GM18519 (cell line): ENCODE measurements around the gene KIF13A.
"Not testable (repeated sequence)": the region's sequence is repeated elsewhere in the genome, so short reads cannot be mapped to it uniquely, and the experiment has no call there.

Source experiments
- ATAC-seq: cut with Tn5 transposase; IDR thresholded peaks from one replicate; pipeline ENCODE4 v1.9.1; 2021; ENCODE audit warnings: mild to moderate bottlenecking, moderate library complexity; ENCODE audit not compliant: unreplicated experiment, low FRiP score

Gene KIF13A

DNA sequence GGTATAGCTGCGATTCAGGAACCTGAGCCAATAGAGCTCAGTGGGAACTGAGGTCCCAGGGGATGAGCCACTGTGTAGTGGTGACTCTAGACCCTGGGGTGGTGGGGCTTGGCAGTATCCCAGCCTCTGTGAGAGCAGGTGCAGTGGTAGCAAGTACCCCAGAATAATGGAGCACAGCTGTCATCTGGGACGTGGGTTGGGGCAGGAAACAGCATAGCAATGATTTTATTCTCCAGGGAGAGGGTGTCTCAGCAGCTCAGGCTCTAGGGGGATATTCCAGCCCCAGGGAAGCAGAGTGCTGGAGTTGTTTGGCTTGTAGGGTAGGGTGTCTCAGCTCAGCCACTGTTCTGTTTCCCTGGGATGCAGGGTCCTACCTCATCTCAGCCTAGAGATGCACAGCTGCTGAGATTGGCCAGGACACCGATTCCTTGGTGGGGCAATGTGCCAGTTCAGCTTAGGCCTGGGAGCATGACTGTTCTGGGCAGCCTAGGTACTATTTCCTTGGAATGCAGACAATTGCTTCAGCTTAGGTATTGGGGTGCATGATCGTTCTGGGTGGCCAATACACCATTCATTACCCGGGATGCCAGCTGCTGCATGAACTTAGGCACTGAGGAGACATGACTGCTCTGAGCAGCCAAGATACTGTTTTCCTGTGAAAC lies 246.7 kb downstream of the KIF13A start:
- no peak for ATAC-seq

DNA sequence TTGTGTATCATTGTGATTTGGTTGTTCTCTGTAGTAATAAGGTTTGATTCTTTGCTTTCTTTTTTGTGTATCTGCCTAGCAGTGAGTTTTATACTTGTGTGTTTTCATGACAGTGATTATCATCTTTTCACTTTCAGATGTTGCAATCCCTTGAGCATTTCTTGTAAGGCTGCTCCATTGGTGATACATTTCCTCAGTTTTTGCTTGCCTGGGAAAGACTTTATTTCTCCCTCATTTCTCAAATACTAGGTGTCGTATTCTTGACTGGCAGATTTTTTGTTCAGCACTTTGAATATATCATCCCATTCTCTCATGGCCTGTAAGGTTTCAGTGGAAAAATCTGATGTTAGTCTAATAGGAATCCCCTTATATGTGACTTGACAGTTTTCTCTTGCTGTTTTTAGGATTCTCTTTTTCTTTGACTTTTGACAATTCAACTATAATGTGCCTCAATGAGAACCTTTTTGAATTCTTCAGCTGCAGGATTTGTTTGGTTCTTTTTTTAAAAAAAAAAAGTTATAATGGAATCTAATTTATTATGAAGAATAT lies 249.7 kb downstream of the KIF13A start:
- no peak for ATAC-seq

GRCh38 chr6:17735311-17735710 lies 252.1 kb downstream of the KIF13A start:
- not testable (repeated sequence) for ATAC-seq

GRCh38 chr6:17730078-17730704 lies 257.2 kb downstream of the KIF13A start:
- no peak for ATAC-seq

DNA sequence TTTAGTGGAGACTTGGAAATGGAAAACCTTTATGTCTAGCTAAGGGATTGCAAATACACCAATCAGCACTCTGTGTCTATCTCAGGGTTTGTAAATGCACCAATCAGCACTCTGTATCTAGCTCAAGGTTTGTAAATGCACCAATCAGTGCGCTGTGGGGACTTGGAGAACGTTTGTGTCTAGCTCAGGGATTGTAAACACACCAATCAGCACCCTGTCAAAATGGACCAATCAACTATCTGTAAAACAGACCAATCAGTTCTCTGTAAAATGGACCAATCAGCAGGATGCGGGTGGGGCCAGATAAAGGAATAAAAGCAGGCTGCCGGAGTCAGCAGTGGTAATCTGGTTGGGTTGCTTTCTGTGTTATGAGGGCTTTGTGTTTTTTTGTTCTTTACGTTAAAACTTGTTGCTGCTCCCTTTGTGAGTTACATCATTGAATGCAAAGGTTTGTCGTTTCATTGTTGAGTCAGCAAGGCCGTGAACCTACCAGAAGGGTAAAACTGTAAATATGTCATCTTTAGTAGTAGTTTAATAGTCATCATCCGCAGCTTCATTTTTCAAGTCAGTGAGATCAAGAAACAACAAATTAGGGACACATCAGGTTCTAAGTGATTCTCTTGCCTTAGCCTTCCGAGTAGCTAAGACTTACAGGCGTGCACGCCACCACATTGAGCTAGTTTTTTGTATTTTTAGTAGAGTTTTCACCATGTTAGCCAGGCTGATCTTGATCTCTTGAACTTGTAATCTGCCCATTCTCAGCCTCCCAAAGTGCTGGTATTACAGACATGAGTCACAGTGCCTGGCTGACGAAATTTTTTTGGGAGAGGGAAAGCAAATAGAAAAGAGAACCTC lies 258.0 kb downstream of the KIF13A start:
- no peak for ATAC-seq

DNA sequence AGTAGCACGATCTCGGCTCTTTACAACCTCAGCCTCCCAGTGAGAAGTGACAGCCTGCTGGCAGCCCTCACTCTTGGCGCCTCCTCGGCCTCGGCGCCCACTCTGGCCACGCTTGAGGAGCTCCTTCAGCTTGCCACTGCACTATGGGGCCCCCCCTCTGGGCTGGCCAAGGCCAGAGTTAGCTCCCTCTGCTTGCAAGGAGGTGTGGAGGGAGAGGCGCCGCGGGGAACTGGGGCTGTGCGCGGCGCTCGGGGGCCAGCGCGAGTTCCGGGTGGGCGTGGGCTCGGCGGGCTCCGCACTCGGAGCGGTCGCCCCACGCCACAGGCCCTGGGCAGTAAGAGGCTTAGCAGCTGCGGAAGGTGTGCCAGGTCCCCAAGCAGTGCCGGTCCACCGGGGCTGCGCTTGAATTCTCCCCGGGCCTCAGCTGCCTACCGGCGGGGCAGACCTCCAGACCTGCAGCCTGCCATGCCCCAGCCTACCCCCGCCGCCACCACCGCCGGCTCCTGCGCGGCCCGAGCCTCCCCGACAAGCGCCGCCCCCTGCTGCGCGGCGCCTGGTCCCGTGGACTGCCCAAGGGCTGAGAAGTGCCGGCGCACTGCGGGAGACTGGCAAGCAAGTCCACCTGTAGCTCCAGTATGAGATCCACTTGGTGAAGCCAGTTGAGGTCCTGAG lies 258.7 kb downstream of the KIF13A start:
- no peak for ATAC-seq

DNA sequence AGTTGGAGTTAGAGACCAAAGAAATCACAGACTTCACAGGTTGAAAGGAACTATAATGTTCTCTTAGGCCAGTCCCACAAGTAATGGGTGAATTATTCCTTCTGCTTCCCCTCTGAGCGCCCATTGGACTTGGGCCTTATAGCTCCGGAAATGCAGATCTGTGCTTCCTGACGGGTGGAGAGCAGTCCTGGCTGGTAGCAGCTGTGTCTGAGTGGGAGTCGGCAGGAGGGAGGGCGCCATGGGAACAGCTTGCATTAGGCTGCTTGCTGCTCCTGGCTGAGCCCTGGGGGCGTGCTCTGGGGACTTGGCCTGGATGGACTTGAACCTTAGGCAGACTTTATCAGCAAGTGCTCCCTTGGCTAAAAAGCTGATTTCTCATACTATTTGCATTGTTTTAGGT lies 262.4 kb downstream of the KIF13A start:
- no peak for ATAC-seq

DNA sequence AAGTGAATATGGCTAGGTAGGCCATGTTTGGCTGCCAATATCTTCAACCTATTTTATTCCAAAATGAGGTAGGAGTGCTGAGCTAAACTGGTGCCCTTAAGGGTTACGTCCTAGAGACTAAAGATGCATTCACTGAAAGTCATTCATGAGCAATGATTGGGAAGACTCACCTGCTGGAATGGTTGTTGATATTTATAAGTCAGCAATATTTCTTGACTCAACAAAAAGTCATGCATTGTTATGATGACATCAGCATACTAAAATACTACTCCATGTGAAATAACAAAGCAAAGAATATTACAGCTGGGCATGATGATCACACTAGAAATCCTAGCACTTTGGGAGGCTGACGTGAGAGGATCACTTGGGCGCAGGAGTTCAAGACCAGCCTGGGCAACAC lies 263.1 kb downstream of the KIF13A start:
- no peak for ATAC-seq

- no peak for ATAC-seq
These were observed 265.8 kb downstream of the KIF13A start for GRCh38 chr6:17721671-17722070.

DNA sequence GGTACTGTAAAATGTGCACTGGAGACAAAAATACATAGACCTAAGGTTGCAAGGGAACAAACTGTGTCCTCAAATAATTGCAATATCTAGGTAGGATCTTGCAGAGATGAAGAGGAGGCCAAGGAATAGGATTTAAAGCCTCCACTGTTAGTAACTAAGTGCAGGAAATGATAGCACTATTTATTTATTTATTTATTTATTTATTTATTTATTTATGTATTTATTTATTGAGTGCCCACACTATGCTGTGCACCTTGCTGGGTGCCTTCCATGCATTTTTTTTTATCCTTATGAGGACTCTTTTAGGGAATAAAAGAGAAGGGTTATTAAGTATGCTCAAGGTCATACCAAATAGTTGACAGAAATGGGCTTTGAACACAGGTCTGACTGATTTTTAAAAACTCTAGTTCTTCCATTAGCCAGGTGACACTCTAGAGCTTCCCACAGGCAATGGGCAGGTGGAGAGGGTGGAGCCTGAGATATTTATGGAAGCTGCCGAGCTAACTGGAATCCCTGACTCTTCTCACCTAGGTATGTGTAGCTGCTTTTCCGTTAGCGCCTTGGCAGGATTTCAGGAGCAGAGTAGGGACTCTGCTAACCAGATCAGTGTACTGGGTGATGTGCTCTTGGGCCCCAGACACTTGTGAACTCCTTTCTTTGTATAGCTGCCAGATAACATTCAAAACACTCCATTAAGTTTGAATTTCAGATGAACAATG lies 268.0 kb downstream of the KIF13A start:
- ATAC-seq = no peak

DNA sequence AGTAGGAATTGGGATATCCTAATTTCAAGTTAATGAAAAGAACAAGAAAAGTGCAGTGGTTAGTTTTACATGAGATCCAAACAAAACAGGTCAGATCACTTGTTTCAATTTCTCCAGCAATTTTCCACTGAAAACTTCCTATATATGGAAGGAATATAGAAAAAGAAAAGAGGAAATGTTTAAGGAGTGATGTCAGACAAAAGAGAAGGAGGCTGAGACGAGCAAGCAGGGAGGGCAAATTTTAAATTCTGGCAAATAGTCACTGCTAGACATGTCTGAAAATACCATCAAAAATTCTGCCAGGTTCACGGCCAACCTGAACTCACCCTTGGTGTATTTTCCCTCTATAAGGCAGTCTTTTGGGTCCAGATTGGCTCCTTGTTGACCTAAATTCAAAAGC lies 271.2 kb downstream of the KIF13A start:
- ATAC-seq = no peak

DNA sequence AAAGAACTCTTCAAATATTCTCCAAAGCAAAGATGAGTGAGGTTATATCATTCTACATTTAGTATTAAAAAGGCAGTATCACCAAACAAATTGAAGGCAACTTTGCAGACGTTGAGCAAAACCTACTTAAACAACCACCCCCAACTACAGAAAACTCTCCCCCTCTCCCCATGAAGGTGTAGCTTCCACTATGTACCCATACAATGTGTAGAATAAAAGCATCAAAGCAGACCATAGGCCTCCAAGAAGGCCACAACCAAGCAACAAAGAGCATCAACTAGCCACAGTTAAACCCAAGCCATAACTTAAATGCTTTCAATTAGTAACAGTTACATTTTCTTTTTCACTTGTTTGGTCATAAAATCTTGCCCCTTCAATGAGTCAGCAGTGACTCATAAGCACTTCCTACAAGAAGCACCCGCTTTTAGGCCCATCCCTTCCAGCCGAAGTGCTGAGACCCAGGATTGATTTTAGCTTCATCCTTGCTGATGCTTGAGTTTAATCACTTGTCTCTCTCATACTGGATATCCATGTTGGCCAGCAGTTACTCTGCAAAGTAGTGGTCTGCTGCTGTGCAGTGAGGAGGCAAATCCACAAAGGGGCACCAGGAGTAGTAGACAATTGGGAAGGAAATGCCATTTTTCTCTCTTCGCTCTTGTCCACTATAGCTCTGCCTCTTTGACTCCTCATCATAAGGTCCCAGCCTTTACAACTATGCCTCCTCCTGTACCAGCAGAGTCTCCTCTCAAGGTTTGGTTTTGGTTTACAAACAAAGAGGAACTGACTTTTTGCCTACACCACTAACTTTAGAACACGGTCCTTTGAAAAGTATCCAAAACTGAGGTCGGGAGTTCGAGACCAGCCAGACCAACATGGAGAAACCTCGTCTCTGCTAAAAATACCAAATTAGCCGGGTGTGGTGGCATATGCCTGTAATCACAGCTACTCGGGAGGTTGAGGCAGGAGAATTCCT lies 272.3 kb downstream of the KIF13A start:
- peak; percentile 75 for ATAC-seq

DNA sequence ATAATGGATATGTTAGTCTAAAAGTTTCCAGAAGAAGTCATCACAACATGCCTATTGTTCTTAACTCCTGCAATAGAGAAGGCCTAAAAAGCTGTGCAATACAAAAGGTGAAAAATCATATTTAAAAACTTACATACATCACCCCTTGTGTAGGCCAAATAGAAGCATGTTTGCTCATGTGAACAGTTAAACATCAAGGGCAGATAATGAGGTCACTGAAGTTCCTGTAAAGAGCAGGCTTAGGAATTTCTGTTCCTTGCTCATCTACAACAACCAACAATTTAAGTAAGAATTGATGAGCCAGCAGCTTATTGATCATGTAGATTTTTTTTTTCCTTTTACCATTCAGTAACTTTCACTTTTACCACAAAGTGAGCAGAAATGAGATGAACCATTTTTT lies 273.3 kb downstream of the KIF13A start:
- no peak for ATAC-seq

DNA sequence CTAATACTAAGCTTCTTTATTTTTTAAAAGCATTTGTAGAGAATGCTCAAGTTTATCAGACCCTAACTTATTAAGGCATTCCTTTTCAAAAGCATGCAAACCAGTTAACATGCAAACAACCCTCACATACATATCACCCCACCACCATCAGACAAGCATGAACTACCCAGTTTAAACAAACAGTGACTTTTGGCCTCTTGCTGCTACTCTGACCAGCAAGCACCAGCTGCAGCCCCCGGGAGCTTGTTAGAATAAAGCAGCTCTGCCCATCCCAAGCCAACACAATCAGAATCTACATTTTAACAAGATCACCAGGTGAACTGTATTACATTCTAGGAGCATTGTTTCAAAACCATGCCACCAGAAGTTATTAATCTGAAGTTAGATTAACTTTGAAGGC lies 274.9 kb downstream of the KIF13A start:
- ATAC-seq = no peak

DNA sequence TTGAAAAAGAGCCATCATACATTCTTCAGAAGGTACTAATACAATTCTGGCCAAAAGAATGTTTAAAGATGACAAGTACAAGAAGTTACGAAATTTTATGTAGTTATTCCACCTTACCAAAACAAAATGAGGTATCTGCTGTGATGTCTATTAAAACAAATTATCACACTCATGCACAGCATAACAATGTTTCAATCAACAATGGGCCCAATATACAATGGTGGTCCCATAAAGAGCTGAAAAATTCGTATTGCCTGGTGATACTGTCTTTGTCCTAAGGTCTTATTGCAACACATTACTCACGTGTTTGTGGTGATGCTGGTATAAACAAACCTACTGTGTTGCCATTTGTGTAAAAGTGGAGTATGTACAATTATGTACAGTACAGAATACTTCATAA lies 277.1 kb downstream of the KIF13A start:
- ATAC-seq = no peak

DNA sequence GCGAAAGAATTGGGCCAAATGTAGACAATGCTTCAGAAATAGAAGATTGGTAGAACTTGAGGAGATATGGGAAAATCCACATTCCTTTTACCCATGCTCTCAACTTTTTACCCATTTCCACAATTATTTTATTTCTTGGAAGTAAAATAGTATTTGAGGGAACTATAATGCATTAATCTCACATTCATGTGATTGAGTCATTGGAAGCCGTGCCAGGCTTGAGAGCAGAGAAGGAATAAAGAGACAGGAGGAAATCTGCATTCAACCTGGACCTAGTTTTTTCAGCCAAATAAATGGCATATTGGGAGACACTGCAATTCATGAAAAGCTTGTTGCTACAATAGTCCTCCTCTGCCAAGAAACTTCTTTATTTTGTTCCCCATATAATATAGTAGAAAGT lies 278.0 kb downstream of the KIF13A start:
- no peak for ATAC-seq
